GM12892 (cell line): ENCODE measurements around the gene RNF186.

Source experiments
- POLR2A ChIP-seq: IDR thresholded peaks from 2 replicates; pipeline ENCODE4 v1.6.1; 2011; ENCODE audit warnings: low read depth, low read length, control low read depth
- POLR2AphosphoS5 ChIP-seq: IDR thresholded peaks from 2 replicates; pipeline ENCODE4 v1.6.1; 2011; ENCODE audit warnings: low read depth, low read length, control low read depth

- TF ChIP-seq POLR2AphosphoS5: no peak
- TF ChIP-seq POLR2A: no peak
These were observed 35.1 kb upstream of the RNF186 start for GRCh38 chr1:19850214-19850613.
